Astrocyte (in vitro differentiated cells and primary cell): ENCODE measurements around the gene PLEKHS1. TPM values are rescaled to one million over a fixed set of nuclear protein-coding genes. Genes with fewer than 3 reads are reported as not detected.

Experiments used
- DNase-seq: peaks from one replicate; pipeline ENCODE4 v3.0.0-alpha.2; 2010; ENCODE audit warnings: low read depth
- FAIRE-seq: peaks from 2 replicates; lab custom pipeline; 2011; peaks lifted over from hg19 to GRCh38; lab: Jason Lieb, UNC
- H2AFZ ChIP-seq: 2 replicates; pipeline ENCODE4 v1.6.0; 2012; ENCODE audit warnings: low read depth, low read length, inconsistent platforms
- H3K27ac ChIP-seq: 2 replicates; pipeline ENCODE4 v1.5.1; 2011; ENCODE audit warnings: low read depth, low read length, inconsistent platforms
- H3K27me3 ChIP-seq: 2 replicates; pipeline ENCODE4 v1.6.0; 2011; ENCODE audit warnings: low read length, inconsistent platforms; ENCODE audit not compliant: insufficient read depth
- H3K36me3 ChIP-seq: 2 replicates; pipeline ENCODE4 v1.5.1; 2011; ENCODE audit warnings: low read length, inconsistent platforms; ENCODE audit not compliant: insufficient read depth
- H3K4me1 ChIP-seq: 2 replicates; pipeline ENCODE4 v1.5.1; 2011; ENCODE audit warnings: low read length, inconsistent platforms; ENCODE audit not compliant: insufficient read depth
- H3K4me2 ChIP-seq: 2 replicates; pipeline ENCODE4 v1.6.0; 2012; ENCODE audit warnings: low read length, inconsistent platforms
- H3K4me3 ChIP-seq: 2 replicates; pipeline ENCODE4 v1.5.1; 2011; ENCODE audit warnings: low read depth, mild to moderate bottlenecking, low read length, inconsistent platforms; ENCODE audit not compliant: insufficient read depth
- H3K79me2 ChIP-seq: 2 replicates; pipeline ENCODE4 v1.6.0; 2012; ENCODE audit warnings: mild to moderate bottlenecking, low read length, inconsistent platforms; ENCODE audit not compliant: insufficient read depth
- H3K9ac ChIP-seq: 2 replicates; pipeline ENCODE4 v1.6.0; 2012; ENCODE audit warnings: mild to moderate bottlenecking, low read length, inconsistent platforms
- H3K9me3 ChIP-seq: 2 replicates; pipeline ENCODE4 v1.5.1; 2012; ENCODE audit warnings: low read depth, mild to moderate bottlenecking, low read length, inconsistent platforms; ENCODE audit not compliant: insufficient read depth
- H4K20me1 ChIP-seq: 2 replicates; pipeline ENCODE4 v1.6.0; 2012; ENCODE audit warnings: low read length, inconsistent platforms; ENCODE audit not compliant: insufficient read depth
- H3K27ac Mint-ChIP-seq: one replicate; pipeline ENCODE4 v1.8.0; 2021; ENCODE audit warnings: mild to moderate bottlenecking, mixed read lengths; ENCODE audit not compliant: unreplicated experiment
- H3K27me3 Mint-ChIP-seq: one replicate; pipeline ENCODE4 v1.8.0; 2021; ENCODE audit warnings: low read depth, mixed read lengths; ENCODE audit not compliant: unreplicated experiment
- H3K36me3 Mint-ChIP-seq: one replicate; pipeline ENCODE4 v1.8.0; 2021; ENCODE audit warnings: low read depth, mixed read lengths; ENCODE audit not compliant: unreplicated experiment
- H3K4me1 Mint-ChIP-seq: one replicate; pipeline ENCODE4 v1.8.0; 2021; ENCODE audit warnings: low read depth, mixed read lengths; ENCODE audit not compliant: unreplicated experiment
- H3K4me3 Mint-ChIP-seq: one replicate; pipeline ENCODE4 v1.8.0; 2021; ENCODE audit warnings: mild to moderate bottlenecking, moderate library complexity, mixed read lengths; ENCODE audit not compliant: unreplicated experiment
- H3K9me3 Mint-ChIP-seq: one replicate; pipeline ENCODE4 v1.8.0; 2021; ENCODE audit warnings: mild to moderate bottlenecking, mixed read lengths; ENCODE audit not compliant: unreplicated experiment
- EZH2 ChIP-seq: IDR thresholded peaks from 2 replicates; pipeline ENCODE4 v1.6.1; 2012; ENCODE audit warnings: mild to moderate bottlenecking, low read length, inconsistent platforms; ENCODE audit not compliant: insufficient read depth
- total RNA-seq: library from RNA; stranded (reverse); gene quantifications from 2 replicates; pipeline ENCODE4 v1.2.1, GENCODE V29; 2021
- TF ChIP-seq, protein P1 (sequence below): IDR thresholded peaks from 2 replicates; pipeline ENCODE4 v1.5.1; 2011; ENCODE audit warnings: low read depth, mild to moderate bottlenecking, inconsistent platforms, low read length, moderate library complexity; ENCODE audit not compliant: insufficient read depth

The PLEKHS1 gene
- total RNA-seq, 1 donor from 2014 or later = not detected

DNA sequence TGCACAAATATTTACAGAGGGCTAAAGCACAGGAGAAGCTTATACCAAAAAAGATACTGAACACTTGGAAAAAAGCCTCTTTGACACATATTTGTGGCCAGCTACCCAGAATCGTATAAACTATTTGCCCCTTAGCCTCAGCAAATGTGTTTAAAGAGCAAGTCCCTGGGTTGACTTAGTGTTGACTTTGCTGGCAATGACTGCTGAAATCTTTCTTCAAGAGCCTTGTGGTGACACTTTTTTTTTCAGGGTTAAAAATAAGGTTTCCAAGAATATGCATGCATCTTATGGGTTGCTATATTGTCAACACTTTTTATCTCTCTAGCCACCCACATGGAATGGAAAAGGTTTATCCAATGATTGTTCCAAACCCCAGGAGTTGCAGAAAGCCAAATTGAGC is 14.9 kb upstream of the PLEKHS1 start:
- H3K27ac ChIP-seq = no peak overlapping the region
- no peak overlapping the region for H3K9ac ChIP-seq
- H3K4me1 Mint-ChIP-seq = peaks cover 5% of the 10 kb centered on the region
- no peaks in the 10 kb centered on the region for H3K9me3 ChIP-seq
- no peak overlapping the region for H3K27ac Mint-ChIP-seq
- peaks cover 2% of the 10 kb centered on the region for H3K9me3 Mint-ChIP-seq
- DNase-seq = peak; percentile 78
- H3K4me1 ChIP-seq = no peaks in the 10 kb centered on the region
- peaks cover 11% of the 10 kb centered on the region for H3K27me3 Mint-ChIP-seq
- no peak overlapping the region for H3K4me3 ChIP-seq
- no peaks in the 10 kb centered on the region for H3K79me2 ChIP-seq
- FAIRE-seq = no peak
- no peaks in the 10 kb centered on the region for H3K36me3 ChIP-seq
- H3K27me3 ChIP-seq = peaks cover 2% of the 10 kb centered on the region
- TF ChIP-seq EZH2 = no peak
- TF ChIP-seq, protein P1, sequence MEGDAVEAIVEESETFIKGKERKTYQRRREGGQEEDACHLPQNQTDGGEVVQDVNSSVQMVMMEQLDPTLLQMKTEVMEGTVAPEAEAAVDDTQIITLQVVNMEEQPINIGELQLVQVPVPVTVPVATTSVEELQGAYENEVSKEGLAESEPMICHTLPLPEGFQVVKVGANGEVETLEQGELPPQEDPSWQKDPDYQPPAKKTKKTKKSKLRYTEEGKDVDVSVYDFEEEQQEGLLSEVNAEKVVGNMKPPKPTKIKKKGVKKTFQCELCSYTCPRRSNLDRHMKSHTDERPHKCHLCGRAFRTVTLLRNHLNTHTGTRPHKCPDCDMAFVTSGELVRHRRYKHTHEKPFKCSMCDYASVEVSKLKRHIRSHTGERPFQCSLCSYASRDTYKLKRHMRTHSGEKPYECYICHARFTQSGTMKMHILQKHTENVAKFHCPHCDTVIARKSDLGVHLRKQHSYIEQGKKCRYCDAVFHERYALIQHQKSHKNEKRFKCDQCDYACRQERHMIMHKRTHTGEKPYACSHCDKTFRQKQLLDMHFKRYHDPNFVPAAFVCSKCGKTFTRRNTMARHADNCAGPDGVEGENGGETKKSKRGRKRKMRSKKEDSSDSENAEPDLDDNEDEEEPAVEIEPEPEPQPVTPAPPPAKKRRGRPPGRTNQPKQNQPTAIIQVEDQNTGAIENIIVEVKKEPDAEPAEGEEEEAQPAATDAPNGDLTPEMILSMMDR = no peak
- no peak overlapping the region for H3K4me3 Mint-ChIP-seq
- H4K20me1 ChIP-seq = no peaks in the 10 kb centered on the region
- peaks cover 4% of the 10 kb centered on the region for H3K36me3 Mint-ChIP-seq
- H3K4me2 ChIP-seq = no peak overlapping the region
- no peak overlapping the region for H2AFZ ChIP-seq

DNA sequence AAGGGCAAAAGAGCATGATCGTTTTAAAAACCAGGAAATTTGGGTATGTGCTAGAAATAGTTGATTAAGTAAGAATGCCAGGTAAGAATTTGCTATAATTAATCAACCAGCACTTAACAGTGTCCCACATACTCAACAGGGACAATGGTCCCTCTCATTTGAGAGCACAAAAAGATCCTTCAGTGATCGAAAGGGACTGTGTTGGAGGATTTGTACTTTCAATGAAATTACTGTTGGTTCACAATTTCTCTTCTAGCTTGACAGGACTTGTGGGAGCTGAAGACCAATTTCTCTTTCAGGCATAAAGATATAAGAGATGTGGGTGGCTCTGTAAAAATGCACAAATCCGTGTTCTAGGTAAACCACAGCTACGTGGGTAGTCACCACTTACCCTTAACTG is 12.5 kb upstream of the PLEKHS1 start:
- Histone ChIP-seq H3K4me1 (no peaks in the 10 kb centered on the region), H3K27me3 (peaks cover 2% of the 10 kb centered on the region), H3K4me2 (no peak overlapping the region), H3K9ac (no peak overlapping the region), H4K20me1 (no peaks in the 10 kb centered on the region), H3K9me3 (no peaks in the 10 kb centered on the region), H3K36me3 (no peaks in the 10 kb centered on the region), H2AFZ (no peak overlapping the region), H3K4me3 (no peak overlapping the region), H3K27ac (no peak overlapping the region), H3K79me2 (no peaks in the 10 kb centered on the region)
- Mint-ChIP-seq H3K36me3 (no peaks in the 10 kb centered on the region), H3K4me1 (peaks cover 5% of the 10 kb centered on the region), H3K4me3 (no peak overlapping the region), H3K9me3 (peaks cover 6% of the 10 kb centered on the region), H3K27ac (no peak overlapping the region), H3K27me3 (peaks cover 16% of the 10 kb centered on the region)
- FAIRE-seq (no peak), DNase-seq (no peak)
- TF ChIP-seq, protein P1 = no peak
- no peak for TF ChIP-seq EZH2

DNA sequence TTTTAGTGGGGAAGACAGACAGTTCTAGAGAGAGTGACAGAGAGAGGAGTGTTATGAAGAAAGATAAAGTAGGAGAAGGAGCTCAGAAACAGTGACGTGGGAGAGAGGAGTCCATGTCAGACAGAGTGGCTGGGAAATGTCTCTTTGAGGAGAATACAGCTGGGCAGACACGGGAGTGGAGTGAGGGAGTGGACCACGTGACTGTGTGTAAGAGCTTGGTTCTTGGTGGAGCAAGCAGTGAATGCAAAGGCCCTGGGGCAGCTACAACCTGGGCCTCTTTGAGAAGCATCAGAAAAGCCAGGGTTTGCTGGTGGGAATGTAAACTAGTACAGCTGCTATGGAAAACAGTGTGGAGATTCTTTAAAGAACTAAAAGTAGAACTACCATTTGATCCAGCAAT is 11.9 kb upstream of the PLEKHS1 start:
- TF ChIP-seq, protein P1 = no peak
- TF ChIP-seq EZH2 = no peak
- H3K27ac ChIP-seq = no peak overlapping the region
- H3K4me1 ChIP-seq = no peaks in the 10 kb centered on the region
- peaks cover 2% of the 10 kb centered on the region for H3K27me3 ChIP-seq
- no peaks in the 10 kb centered on the region for H4K20me1 ChIP-seq
- H3K79me2 ChIP-seq = no peaks in the 10 kb centered on the region
- no peak overlapping the region for H3K4me2 ChIP-seq
- Mint-ChIP-seq H3K4me1 (peaks cover 5% of the 10 kb centered on the region), H3K36me3 (no peaks in the 10 kb centered on the region), H3K27ac (no peak overlapping the region), H3K27me3 (peaks cover 18% of the 10 kb centered on the region), H3K9me3 (peaks cover 7% of the 10 kb centered on the region), H3K4me3 (no peak overlapping the region)
- no peak overlapping the region for H3K9ac ChIP-seq
- DNase-seq (no peak), FAIRE-seq (no peak)
- H3K4me3 ChIP-seq = no peak overlapping the region
- no peaks in the 10 kb centered on the region for H3K9me3 ChIP-seq
- no peaks in the 10 kb centered on the region for H3K36me3 ChIP-seq
- no peak overlapping the region for H2AFZ ChIP-seq
